Left ventricle myocardium inferior (tissue), 1 donor: ENCODE data around the gene MAMSTR. TPM values are rescaled to one million over a fixed set of nuclear protein-coding genes. Genes with fewer than 3 reads are reported as not detected.

Experiments used
- DNase-seq: peaks from one replicate; pipeline ENCODE4 v3.0.0-alpha.2; 2020
- H3K27ac ChIP-seq: fragments of 200-600 bp; replicated peaks from 2 replicates; pipeline ENCODE4 v1.8.0; 2021
- H3K27me3 ChIP-seq: fragments of 200-600 bp; 2 replicates; pipeline ENCODE4 v1.8.0; 2021; ENCODE audit warnings: low read depth
- H3K36me3 ChIP-seq: fragments of 200-600 bp; 2 replicates; pipeline ENCODE4 v1.8.0; 2021
- H3K4me1 ChIP-seq: fragments of 200-600 bp; 2 replicates; pipeline ENCODE4 v1.8.0; 2021
- H3K4me3 ChIP-seq: fragments of 200-600 bp; 2 replicates; pipeline ENCODE4 v1.8.0; 2021; ENCODE audit warnings: mild to moderate bottlenecking, moderate library complexity
- H3K9me3 ChIP-seq: fragments of 200-600 bp; replicated peaks from 2 replicates; pipeline ENCODE4 v1.8.0; 2021
- CTCF ChIP-seq: fragments of 200-600 bp; IDR thresholded peaks from 2 replicates; pipeline ENCODE4 v1.8.0; 2021; ENCODE audit warnings: antibody characterized with exemption, mild to moderate bottlenecking, borderline replicate concordance
- intact Hi-C: fragments of 100-400 bp; cut with micrococcal nuclease; formaldehyde crosslinking; loops from one replicate; pipeline ENCODE4 v1.11.0; 2022
- total RNA-seq: library from RNA; stranded (reverse); fragmentation: NEBNext Ultra II Directional; extraction: Animal tissue kit (Norgen Biotek cat#: 25700); gene quantifications from one replicate; pipeline ENCODE4 v1.2.1, GENCODE V29; 2021
- donor health status: DM: no; HTN: yes; CAD: no; lungs with severe emphysema.

Gene MAMSTR
- total RNA-seq, 1 donor from 2014 or later: 1.8 TPM

DNA sequence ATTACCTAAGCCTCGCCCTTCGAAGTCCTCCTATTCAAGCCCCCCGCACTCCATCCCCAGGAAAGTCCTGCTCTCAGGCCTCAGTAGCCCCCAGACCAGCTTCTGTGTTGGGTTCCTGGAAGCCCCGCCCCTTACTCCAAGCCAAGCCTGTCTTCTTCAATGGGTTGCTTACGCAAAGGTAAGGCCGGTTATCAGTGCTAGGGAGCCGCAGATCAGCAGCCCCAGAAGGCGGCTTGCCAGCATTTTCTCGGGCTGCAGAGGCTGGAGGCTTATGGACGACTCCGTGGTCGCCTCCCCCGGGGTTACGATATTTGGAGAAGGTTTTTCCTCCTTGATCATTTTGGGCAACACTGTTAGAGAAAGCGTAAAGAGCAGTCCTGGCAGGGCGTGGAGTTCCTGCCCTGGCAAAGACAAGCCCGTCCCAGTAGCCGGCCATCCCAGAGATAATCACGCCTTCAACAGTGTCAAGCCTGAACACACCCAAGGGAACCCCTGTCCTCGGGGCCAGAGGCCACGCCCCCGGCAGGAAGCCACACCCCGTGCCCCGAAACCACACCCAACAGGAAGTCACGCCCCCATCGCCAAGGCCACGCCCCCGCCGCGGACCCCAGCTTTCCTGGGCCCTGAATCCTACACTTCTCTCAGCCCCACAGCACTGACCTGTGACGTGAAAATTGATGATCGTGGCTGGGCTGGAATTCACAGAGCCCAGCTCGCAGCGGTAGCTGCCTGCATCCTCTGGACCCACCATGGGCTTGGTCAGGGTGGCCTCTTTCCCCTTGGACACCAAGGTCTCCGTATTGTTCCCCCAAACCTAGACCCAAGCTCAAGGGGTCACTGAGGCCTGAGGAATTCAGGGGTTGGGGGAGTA is 21.8 kb upstream of the MAMSTR start:
- Histone ChIP-seq H3K27me3 (peaks cover 9% of the 10 kb centered on the region), H3K27ac (peak overlapping the region; percentile 92), H3K36me3 (no peaks in the 10 kb centered on the region), H3K4me1 (peaks cover 46% of the 10 kb centered on the region), H3K9me3 (no peaks in the 10 kb centered on the region), H3K4me3 (peak overlapping the region; percentile 71)
- intact Hi-C loops: loop anchor here (10.0 kb wide), 1 partner anchor 97 kb away; the partner anchor contains the start of gene CA11
- peak; percentile 59 for DNase-seq
- TF ChIP-seq CTCF: no peak

DNA sequence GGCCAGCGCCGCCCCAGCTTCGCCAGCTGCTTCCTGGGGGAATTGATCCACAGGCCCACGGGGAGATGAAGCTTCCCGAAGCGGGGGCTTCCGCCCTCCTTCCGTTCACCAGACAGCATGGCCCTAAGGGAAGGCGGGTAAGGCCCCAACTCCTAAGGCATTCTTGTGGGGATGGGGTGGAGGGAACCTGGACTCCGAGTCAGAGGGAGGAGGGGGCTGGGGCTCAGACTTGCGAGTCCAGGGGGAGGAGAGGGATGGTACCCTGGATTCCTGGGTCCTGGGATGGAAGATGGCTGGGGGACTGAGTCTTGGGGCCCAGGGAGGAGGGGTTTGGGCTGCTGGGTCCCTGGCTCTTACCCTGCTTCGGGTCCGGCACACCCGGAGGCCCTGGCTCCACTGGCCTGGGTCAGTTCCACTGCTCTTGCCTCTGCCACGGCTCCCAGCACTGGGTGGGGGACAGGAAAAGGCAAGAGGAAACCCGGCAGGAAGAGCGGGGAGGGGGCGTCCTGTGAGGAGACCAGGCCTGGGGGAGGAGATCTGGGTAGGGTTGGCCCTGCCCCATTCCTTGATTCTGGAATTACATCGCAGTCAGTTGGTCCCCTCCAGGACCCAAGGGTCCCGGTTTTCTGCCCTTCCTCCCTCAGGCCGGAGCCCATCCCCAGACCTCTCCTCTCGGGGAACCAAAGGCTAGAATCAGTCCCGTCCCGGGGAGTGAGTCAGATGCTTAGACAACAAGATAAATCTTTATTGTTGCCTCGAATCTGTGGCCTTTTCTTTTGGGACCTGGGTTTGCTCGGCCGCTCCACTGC is 20.8 kb upstream of the MAMSTR start, which contains the start of gene RASIP1:
TSS of gene RASIP1 (minus strand) at position 447 of the 809 bp plus-strand sequence. CDS start at position 119, 328 bp downstream.
- peaks cover 2% of the 10 kb centered on the region for H3K36me3 ChIP-seq
- peak within 1 kb of the TSS; percentile 92 for H3K27ac ChIP-seq
- peaks cover 44% of the 10 kb centered on the region for H3K4me1 ChIP-seq
- intact Hi-C loops: loop anchor here (10.0 kb wide), 1 partner anchor 96 kb away; the partner anchor contains the start of gene CA11
- peak; percentile 68 for DNase-seq
- no peaks in the 10 kb centered on the region for H3K9me3 ChIP-seq
- no peak for TF ChIP-seq CTCF
- H3K4me3 ChIP-seq: peak within 1 kb of the TSS; percentile 71
- no peaks in the 10 kb centered on the region for H3K27me3 ChIP-seq

DNA sequence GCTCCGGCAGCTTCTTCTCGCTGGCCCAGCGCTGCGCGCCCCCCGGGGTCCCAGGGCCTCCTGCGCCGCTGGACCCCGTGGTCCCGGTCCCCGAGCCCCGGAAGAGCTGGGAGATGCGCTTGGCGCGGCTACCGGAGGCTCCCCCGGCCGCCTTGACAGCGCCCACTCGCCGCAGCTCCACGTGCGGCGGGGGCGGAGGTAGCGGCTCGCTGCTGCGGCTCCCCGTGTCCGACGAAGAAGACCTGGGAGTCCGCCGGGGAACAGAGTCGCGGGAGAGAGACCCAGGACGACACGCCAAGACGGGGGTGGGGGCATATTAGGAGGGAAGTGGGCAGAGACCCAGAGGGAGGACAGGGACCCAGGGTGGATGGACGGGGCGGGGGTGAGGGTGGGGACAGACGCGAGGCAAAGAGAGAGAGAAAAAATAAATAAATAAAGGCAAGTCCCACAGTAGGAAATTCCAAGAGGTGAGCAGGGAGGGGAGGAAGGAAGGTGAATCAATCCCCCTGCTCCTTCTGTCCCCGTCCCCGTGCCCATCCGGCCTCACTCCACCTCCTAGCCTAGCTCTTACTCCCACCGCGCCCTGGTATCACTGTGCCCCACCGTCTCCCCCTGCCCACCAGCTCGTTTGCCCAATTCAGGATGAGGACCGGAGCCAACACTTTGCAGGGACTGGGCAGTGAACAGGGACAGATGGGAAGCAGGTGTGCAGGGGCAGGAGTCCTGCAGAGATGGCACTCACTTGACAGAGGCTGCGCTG is 20.1 kb upstream of the MAMSTR start:
- intact Hi-C loops: loop anchor here (10.0 kb wide), 1 partner anchor 95 kb away; the partner anchor contains the start of gene CA11
- Histone ChIP-seq H3K4me1 (peaks cover 49% of the 10 kb centered on the region), H3K36me3 (peaks cover 10% of the 10 kb centered on the region), H3K9me3 (no peaks in the 10 kb centered on the region), H3K27ac (peak overlapping the region; percentile 92), H3K27me3 (no peaks in the 10 kb centered on the region), H3K4me3 (peak overlapping the region; percentile 71)
- DNase-seq: no peak
- no peak for TF ChIP-seq CTCF

DNA sequence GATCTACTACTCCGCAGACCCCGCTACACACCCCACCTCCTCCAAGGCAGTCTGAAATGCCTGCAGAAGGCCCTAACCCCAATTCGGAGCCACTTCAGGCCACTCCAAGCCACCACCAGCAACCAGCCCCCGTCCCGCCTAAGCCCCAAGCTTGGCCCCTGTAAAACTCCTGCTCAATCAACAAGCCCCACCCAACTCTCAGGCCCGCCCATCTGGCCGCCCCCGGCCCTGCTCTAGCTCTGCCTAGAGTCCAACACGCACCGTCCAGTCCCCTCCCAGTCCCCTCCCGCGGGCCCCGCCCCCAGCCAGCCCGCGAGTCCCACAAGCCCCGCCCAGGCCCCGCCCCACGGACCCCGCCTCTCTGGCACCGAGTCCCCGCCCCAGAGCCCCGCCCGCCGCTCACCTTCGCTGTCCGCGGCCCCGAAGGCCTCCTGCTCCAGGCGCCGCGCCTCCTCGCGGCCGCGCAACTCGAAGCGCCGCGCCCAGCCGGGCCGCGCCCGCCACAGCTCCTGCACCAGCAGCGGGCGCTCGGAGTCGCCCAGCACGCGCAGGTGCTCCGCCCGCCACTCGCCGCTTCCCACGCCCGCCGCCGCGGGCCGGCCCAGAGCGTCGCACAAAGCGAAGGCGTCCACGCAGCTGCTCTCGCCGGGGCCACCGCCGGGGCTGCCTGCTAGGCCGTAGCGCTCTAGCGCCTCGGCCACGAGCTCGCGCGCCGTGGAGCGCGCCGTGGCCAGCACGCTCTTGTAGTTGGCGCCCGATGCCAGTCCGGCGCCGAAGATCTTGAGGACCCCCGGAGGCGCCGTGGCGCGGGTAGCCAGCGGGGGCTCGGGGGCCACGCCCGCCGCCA is 19.3 kb upstream of the MAMSTR start:
- TF ChIP-seq CTCF: peak; percentile 64
- peaks cover 49% of the 10 kb centered on the region for H3K4me1 ChIP-seq
- H3K4me3 ChIP-seq: peak overlapping the region; percentile 71
- H3K27ac ChIP-seq: peak overlapping the region; percentile 92
- H3K36me3 ChIP-seq: peaks cover 11% of the 10 kb centered on the region
- H3K9me3 ChIP-seq: no peaks in the 10 kb centered on the region
- H3K27me3 ChIP-seq: no peaks in the 10 kb centered on the region
- intact Hi-C loops: no loop called here
- DNase-seq: peak; percentile 94
